AG04449 (cell line): Measurements from ENCODE around the gene NUMB.

Experiments used
- CTCF ChIA-PET: fragments of 350-600 bp; formaldehyde crosslinking; extraction: SDS; loops from one replicate; lab custom pipeline; 2021; ENCODE audit warnings: antibody characterized with exemption; lab: Yijun Ruan, JAX
- POLR2A ChIA-PET: fragments of 400-600, 350-600 bp; formaldehyde crosslinking; extraction: SDS; loops from one replicate; lab custom pipeline; 2020; ENCODE audit warnings: antibody characterized with exemption, inconsistent platforms; lab: Yijun Ruan, JAX
- DNase-seq: peaks from one replicate; pipeline ENCODE4 v3.0.0-alpha.2; 2010; ENCODE audit warnings: low read depth, low spot score
- H3K4me3 ChIP-seq: 2 replicates; pipeline ENCODE4 v1.5.1; 2011; ENCODE audit warnings: low read depth, mild to moderate bottlenecking, control low read depth, low read length
- TF ChIP-seq, protein P1 (sequence below): IDR thresholded peaks from one replicate; pipeline ENCODE4 v1.5.1; 2011; ENCODE audit warnings: mild to moderate bottlenecking, moderate library complexity, low read length, control low read depth, inconsistent platforms; ENCODE audit not compliant: insufficient read depth; ENCODE audit errors: missing control alignments

Gene NUMB

DNA sequence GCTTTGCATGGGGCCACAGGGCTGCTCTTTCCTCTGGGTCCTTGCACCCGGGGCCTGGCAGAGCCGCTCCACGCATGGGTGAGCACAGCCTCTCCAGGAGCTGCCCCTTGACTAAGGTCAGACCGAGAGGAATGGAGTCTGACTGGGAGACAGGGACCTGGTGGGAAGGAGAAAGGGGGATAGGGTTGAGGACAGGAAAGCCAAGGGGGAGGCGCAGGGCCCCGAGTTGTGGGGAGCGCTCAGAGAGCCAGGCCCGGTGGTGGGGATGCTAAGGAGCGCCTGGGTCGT is 205.1 kb downstream of the NUMB start:
- POLR2A ChIA-PET = no interaction called here
- TF ChIP-seq, protein P1, sequence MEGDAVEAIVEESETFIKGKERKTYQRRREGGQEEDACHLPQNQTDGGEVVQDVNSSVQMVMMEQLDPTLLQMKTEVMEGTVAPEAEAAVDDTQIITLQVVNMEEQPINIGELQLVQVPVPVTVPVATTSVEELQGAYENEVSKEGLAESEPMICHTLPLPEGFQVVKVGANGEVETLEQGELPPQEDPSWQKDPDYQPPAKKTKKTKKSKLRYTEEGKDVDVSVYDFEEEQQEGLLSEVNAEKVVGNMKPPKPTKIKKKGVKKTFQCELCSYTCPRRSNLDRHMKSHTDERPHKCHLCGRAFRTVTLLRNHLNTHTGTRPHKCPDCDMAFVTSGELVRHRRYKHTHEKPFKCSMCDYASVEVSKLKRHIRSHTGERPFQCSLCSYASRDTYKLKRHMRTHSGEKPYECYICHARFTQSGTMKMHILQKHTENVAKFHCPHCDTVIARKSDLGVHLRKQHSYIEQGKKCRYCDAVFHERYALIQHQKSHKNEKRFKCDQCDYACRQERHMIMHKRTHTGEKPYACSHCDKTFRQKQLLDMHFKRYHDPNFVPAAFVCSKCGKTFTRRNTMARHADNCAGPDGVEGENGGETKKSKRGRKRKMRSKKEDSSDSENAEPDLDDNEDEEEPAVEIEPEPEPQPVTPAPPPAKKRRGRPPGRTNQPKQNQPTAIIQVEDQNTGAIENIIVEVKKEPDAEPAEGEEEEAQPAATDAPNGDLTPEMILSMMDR = no peak
- no peak overlapping the region for H3K4me3 ChIP-seq
- CTCF ChIA-PET = interaction anchor here (0.7 kb wide), 1 partner anchor 203 kb away, joined by 3 read pairs; no protein-coding TSS in a partner anchor
- no peak for DNase-seq

DNA sequence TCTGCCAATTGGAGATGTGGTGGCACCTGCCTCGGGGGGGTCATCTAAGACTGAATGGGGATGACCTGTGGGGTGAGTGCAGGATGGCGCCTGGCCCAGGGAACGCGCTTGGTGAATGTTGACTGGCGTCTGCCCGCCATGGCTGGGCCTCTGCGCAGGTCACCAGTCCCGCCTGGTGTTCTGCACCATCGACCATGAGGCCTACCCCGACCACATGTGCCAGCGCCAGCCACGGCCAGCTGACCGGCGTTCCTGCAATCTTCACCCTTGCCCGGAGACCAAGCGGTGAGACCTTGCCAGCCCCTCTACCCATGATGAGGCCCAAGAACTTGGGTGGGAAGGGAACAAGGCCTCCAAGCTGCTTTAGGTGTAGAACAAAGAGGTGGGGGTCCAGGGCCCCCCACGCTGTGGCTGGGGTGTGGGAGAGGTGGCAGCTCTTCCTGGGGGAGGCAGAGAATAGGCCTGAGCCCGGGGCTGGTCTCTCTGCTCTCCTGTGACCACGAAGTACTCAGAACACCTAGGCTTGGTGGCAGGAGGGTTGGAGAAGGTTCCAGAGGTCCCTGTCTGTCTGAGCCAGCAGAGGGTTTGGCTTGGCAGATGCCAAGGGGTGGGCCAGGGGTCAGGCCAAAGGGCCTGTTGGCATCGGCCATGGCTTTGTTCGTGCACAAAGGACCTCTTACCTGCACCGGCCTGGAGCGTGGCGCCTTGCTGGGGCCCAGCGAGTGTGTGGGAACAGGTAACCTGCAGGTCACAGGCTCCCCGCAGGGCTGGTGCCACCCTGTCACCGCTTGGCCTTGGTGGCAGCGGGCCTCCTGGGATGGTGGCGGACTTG is 205.6 kb downstream of the NUMB start:
- DNase-seq = no peak
- POLR2A ChIA-PET = no interaction called here
- H3K4me3 ChIP-seq = no peak overlapping the region
- TF ChIP-seq, protein P1 = no peak
- CTCF ChIA-PET = no interaction called here

DNA sequence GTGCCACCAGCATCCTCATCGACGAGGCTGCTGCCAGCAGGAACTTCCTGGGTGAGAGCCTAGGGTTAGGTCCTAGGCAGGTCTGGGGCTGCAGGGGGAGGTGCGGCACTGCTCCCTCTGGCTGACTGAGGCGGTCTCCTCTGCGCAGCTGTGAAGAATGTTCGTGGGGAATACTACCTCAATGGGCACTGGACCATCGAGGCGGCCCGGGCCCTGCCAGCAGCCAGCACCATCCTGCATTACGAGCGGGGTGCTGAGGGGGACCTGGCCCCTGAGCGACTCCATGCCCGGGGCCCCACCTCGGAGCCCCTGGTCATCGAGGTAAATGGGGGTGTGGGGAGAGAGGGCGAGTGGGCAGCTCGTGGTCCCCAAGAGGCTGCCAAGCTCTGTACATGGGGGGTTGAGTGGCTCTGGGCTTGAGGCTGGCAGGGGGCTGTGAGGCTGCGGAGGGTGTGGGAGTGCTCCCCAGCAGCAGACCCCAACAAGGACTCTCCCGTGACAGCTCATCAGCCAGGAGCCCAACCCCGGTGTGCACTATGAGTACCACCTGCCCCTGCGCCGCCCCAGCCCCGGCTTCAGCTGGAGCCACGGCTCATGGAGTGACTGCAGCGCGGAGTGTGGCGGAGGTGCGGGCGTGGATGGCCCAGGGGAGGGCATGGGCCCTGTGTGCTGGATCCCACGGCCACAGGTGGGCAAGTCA is 206.7 kb downstream of the NUMB start:
- no peak overlapping the region for H3K4me3 ChIP-seq
- no peak for DNase-seq
- TF ChIP-seq, protein P1 = no peak
- ChIA-PET POLR2A (no interaction called here), CTCF (no interaction called here)

DNA sequence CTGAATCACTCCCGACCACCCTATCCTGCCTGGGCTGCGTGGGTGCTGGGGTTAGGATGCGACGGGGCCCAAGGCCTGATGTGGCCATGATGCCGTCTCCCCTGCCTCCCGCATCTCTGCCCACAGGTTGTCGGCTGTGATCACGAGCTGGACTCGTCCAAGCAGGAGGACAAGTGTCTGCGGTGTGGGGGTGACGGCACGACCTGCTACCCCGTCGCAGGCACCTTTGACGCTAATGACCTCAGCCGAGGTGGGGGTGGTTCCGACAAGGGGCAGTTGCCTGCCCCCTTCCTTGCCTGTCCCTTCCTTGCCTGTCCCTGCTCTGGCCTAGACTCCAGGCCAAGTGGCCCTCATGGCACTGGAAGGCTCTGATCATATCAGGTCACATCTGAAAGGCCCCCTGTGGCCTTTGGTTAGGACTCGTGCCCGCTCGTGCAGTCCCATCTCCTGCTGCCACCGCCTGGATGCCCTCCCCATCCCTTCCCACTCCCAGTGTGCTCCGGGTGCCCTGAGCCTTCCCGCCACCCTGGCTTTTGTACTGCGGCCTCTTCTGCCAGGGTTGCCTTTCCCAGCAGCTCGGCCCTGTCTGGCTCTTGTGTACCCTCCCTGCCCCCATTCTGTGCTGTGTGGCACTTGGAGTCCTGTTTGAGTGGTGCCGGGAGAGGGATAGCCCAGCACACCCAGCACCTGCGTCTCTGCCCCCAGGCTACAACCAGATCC is 207.4 kb downstream of the NUMB start:
- CTCF ChIA-PET = no interaction called here
- POLR2A ChIA-PET = no interaction called here
- TF ChIP-seq, protein P1 = no peak
- H3K4me3 ChIP-seq = no peak overlapping the region
- no peak for DNase-seq

DNA sequence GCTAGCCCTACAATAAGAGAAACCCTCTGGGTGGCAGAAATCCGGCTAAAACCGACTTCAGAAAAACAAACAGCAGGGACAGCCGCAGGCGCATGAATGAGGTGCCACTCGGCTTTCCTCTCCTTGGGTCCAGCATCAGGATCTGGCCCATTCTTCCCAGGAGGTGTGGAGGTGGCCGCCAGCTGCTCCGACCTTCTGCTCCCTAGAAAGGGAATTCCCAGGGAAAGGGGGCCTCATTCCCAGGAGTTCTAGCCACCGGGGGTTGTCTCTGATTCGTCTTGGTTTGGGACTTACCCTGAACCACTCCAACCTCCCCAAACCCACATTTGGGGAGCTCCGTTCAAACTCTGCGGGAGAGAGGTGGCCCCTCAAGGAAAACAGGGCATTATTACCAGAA is 208.0 kb downstream of the NUMB start:
- POLR2A ChIA-PET = no interaction called here
- no peak overlapping the region for H3K4me3 ChIP-seq
- TF ChIP-seq, protein P1 = no peak
- DNase-seq = no peak
- CTCF ChIA-PET = no interaction called here
